Measurements from ENCODE around the gene DENND5A. TPM values are rescaled to one million over a fixed set of nuclear protein-coding genes. Genes with fewer than 3 reads are reported as not detected.

Gene DENND5A
- total RNA-seq, 2 donors from 2014 or later, result 7.0 to 24.8 TPM

GRCh38 chr11:9155930-9156329, 109.2 kb downstream of the DENND5A start:
- Histone ChIP-seq H3K27me3 (no peaks in the 10 kb centered on the region), H3K27ac (no peak overlapping the region), H3K9ac (ENCODE audit: low read depth in 2 of 2, low read length in 2 of 2) (no peak overlapping the region), H3K9me3 (no peaks in the 10 kb centered on the region), H3K4me3 (no peak overlapping the region), H3K4me1 (no peaks in the 10 kb centered on the region), H3K36me3 (no peaks in the 10 kb centered on the region)
- intact Hi-C loops (cut with DNase I), result no loop called here
- no peak for DNase-seq
- TF ChIP-seq CTCF (IDR thresholded peaks at IDR 0.05), result no peak

GRCh38 chr11:9153651-9154050, 111.5 kb downstream of the DENND5A start:
- Histone ChIP-seq H3K4me3 (no peak overlapping the region), H3K27me3 (no peaks in the 10 kb centered on the region), H3K9ac (ENCODE audit: low read depth in 2 of 2, low read length in 2 of 2) (no peak overlapping the region), H3K9me3 (no peaks in the 10 kb centered on the region), H3K4me1 (no peaks in the 10 kb centered on the region), H3K36me3 (no peaks in the 10 kb centered on the region), H3K27ac (no peak overlapping the region)
- intact Hi-C loops (cut with DNase I), result no loop called here
- no peak for TF ChIP-seq CTCF (IDR thresholded peaks at IDR 0.05)
- DNase-seq, result no peak

- no peak for TF ChIP-seq CTCF (IDR thresholded peaks at IDR 0.05)
- intact Hi-C loops (cut with DNase I), result no loop called here
- Histone ChIP-seq H3K36me3 (no peaks in the 10 kb centered on the region), H3K27me3 (no peaks in the 10 kb centered on the region), H3K9me3 (no peaks in the 10 kb centered on the region), H3K4me1 (no peaks in the 10 kb centered on the region), H3K9ac (ENCODE audit: low read depth in 2 of 2, low read length in 2 of 2) (no peak overlapping the region), H3K4me3 (no peak overlapping the region), H3K27ac (no peak overlapping the region)
- no peak for DNase-seq
Measured at GRCh38 chr11:9151631-9152030, 113.5 kb downstream of the DENND5A start.

DNA sequence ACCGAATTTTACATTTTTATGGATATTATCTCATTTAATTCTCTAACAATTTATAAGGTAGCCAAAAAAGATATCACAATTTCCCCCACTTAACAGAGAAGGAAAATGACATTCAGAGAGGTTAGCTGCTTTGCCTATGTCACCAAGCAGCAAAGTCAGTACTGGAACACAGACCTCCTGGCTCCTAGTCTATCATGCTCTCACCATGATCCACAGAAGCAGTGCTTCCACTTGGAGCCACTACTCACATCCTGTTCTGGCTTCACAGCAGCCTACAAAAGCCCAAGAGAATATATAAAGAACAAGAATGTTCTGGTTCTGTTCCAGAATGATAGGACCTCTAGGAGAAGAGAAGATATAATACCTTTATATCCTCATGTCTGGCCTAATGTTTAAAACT, 114.2 kb downstream of the DENND5A start:
- no peaks in the 10 kb centered on the region for H3K9me3 ChIP-seq
- no peak overlapping the region for H3K9ac ChIP-seq (ENCODE audit: low read depth in 2 of 2, low read length in 2 of 2)
- DNase-seq, result no peak
- H3K27me3 ChIP-seq, result no peaks in the 10 kb centered on the region
- H3K27ac ChIP-seq, result no peak overlapping the region
- no peak for TF ChIP-seq CTCF (IDR thresholded peaks at IDR 0.05)
- intact Hi-C loops (cut with DNase I), result no loop called here
- H3K4me1 ChIP-seq, result no peaks in the 10 kb centered on the region
- H3K4me3 ChIP-seq, result no peak overlapping the region
- no peaks in the 10 kb centered on the region for H3K36me3 ChIP-seq

DNA sequence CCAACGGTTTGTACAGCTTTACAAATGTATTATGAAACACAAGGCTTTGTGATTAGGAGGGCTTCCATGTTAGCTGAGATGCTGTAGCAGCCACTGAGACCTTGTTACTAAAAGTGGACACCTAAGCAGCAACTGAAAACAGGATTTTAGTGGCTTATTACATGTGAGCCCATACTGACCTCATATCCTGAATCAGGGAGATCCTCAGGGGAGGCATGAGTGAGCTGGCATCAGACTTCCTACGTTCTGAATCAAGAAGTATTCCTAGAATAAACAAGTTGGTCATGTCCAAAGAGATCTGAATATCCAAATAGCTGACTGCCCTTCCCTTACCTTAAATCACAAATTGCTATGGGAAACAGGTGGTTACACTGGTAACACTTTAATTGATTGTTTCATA, 114.6 kb downstream of the DENND5A start:
- no peak overlapping the region for H3K27ac ChIP-seq
- DNase-seq, result no peak
- TF ChIP-seq CTCF (IDR thresholded peaks at IDR 0.05), result no peak
- intact Hi-C loops (cut with DNase I), result no loop called here
- H3K27me3 ChIP-seq, result no peaks in the 10 kb centered on the region
- no peak overlapping the region for H3K4me3 ChIP-seq
- no peaks in the 10 kb centered on the region for H3K9me3 ChIP-seq
- H3K36me3 ChIP-seq, result no peaks in the 10 kb centered on the region
- no peaks in the 10 kb centered on the region for H3K4me1 ChIP-seq
- H3K9ac ChIP-seq (ENCODE audit: low read depth in 2 of 2, low read length in 2 of 2), result no peak overlapping the region

DNA sequence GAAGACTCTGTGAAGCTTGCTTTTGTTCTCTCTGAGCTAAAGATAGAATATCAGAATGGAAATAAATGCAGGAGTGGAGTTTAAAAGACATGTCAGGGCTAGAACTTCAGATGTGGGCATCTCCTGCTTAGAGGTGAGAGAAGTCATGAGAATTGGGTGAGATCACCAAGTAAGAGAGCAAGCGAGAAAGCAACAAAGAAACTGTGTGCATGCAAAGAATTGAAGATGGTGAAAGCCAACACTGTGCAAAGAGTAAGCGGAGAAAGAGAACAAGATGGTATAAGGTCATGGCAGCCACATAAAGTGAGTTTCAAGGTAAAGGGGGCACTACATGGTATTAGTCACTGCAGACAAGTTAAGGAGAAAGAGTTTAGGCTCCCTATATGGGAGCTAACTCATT, 116.4 kb downstream of the DENND5A start:
- Histone ChIP-seq H3K27ac (no peak overlapping the region), H3K36me3 (no peaks in the 10 kb centered on the region), H3K27me3 (no peaks in the 10 kb centered on the region), H3K4me3 (no peak overlapping the region), H3K4me1 (no peaks in the 10 kb centered on the region), H3K9me3 (no peaks in the 10 kb centered on the region), H3K9ac (ENCODE audit: low read depth in 2 of 2, low read length in 2 of 2) (no peak overlapping the region)
- DNase-seq, result no peak
- intact Hi-C loops (cut with DNase I), result no loop called here
- TF ChIP-seq CTCF (IDR thresholded peaks at IDR 0.05), result no peak
